K562 (cell line): ENCODE results near the gene MEA1. TPM values are rescaled to one million over a fixed set of nuclear protein-coding genes. Genes with fewer than 3 reads are reported as not detected.
A peak's percentile ranks its signal among the peaks of the same experiment; 100 is the strongest.

ENCODE experiments used
- CBX3 ChIP-seq, 2 experiments: IDR thresholded peaks; 1 replicate in 1 of 2; 2 replicates in 1 of 2; pipeline ENCODE4 v1.6.1; 2012; ENCODE audit warnings: inconsistent platforms in 2 of 2, low read length in 2 of 2, borderline replicate concordance in 1 of 2, control low read depth in 1 of 2
- CREM ChIP-seq: IDR thresholded peaks from 2 replicates; pipeline ENCODE4 v1.6.1; 2014; ENCODE audit warnings: antibody characterized with exemption, low read depth
- ELK1 ChIP-seq: sonication (generic); formaldehyde crosslinking; IDR thresholded peaks from 2 replicates; pipeline ENCODE4 v1.8.1; 2022; ENCODE audit warnings: missing genetic modification reagents
- ETV5 ChIP-seq: sonication (generic); formaldehyde crosslinking; IDR thresholded peaks from 2 replicates; pipeline ENCODE4 v1.4.0; 2020; ENCODE audit warnings: low read depth, mild to moderate bottlenecking, missing genetic modification reagents
- FOXK1 ChIP-seq: sonication (generic); formaldehyde crosslinking; IDR thresholded peaks from 2 replicates; pipeline ENCODE4 v1.8.0; 2022; ENCODE audit warnings: missing genetic modification reagents, mild to moderate bottlenecking, borderline replicate concordance
- HIVEP1 ChIP-seq: fragments of 250-450 bp; sonication (Bioruptor Pico); IDR thresholded peaks from 2 replicates; pipeline ENCODE4 v1.4.0; 2020; ENCODE audit warnings: mild to moderate bottlenecking
- HOXB6 ChIP-seq: fragments of 250-450 bp; sonication (Bioruptor Pico); IDR thresholded peaks from 2 replicates; pipeline ENCODE4 v1.5.1; 2022; ENCODE audit warnings: mild to moderate bottlenecking, borderline replicate concordance
- KDM5B ChIP-seq: fragments of 200-600 bp; sonication (generic); IDR thresholded peaks from 2 replicates; pipeline ENCODE4 v1.6.1; 2012; ENCODE audit warnings: low read depth, mild to moderate bottlenecking, moderate library complexity, low read length, control low read depth, inconsistent platforms; ENCODE audit not compliant: insufficient replicate concordance
- KLF6 ChIP-seq: fragments of 250-450 bp; sonication (Bioruptor Pico); IDR thresholded peaks from 2 replicates; pipeline ENCODE4 v1.4.0; 2020; ENCODE audit warnings: mild to moderate bottlenecking, moderate library complexity, borderline replicate concordance
- L3MBTL2 ChIP-seq: fragments of 450-650 bp; IDR thresholded peaks from 2 replicates; pipeline ENCODE4 v1.6.1; 2016; ENCODE audit warnings: mild to moderate bottlenecking, moderate library complexity
- NCOA2 ChIP-seq, 2 experiments: fragments of 450-650 bp; IDR thresholded peaks; 2 replicates each; pipeline ENCODE4 v1.6.1; 2018; ENCODE audit warnings: mild to moderate bottlenecking in 2 of 2, moderate library complexity in 1 of 2; ENCODE audit not compliant: partially characterized antibody in 2 of 2
- POLR2AphosphoS5 ChIP-seq: IDR thresholded peaks from 2 replicates; pipeline ENCODE4 v1.6.1; 2011; ENCODE audit warnings: mild to moderate bottlenecking, low read depth, low read length, moderate library complexity; ENCODE audit not compliant: control insufficient read depth, insufficient read depth
- POLR3G ChIP-seq: IDR thresholded peaks from 2 replicates; pipeline ENCODE4 v1.6.1; 2011; ENCODE audit not compliant: insufficient read length, insufficient replicate concordance; ENCODE audit errors: extremely low read depth
- SMARCA4 ChIP-seq: fragments of 450-650 bp; IDR thresholded peaks from 2 replicates; pipeline ENCODE4 v1.6.1; 2016
- TSHZ1 ChIP-seq: fragments of 250-450 bp; sonication (Bioruptor Pico); IDR thresholded peaks from 2 replicates; pipeline ENCODE4 v1.4.0; 2020; ENCODE audit warnings: mild to moderate bottlenecking, moderate library complexity
- VEZF1 ChIP-seq: fragments of 200-800 bp; sonication (Bioruptor generic); IDR thresholded peaks from 2 replicates; pipeline ENCODE4 v1.6.1; 2017; ENCODE audit warnings: missing genetic modification characterization, missing compliant biosample characterization
- ZBTB1 ChIP-seq: sonication (generic); formaldehyde crosslinking; IDR thresholded peaks from 2 replicates; pipeline ENCODE4 v1.8.1; 2023; ENCODE audit warnings: missing genetic modification reagents, low read depth, mild to moderate bottlenecking, borderline replicate concordance
- ZNF143 ChIP-seq: sonication (generic); formaldehyde crosslinking; IDR thresholded peaks from 2 replicates; pipeline ENCODE4 v1.9.0; 2022; ENCODE audit warnings: mild to moderate bottlenecking, missing genetic modification reagents
- polyA plus RNA-seq, 8 experiments: library from polyadenylated mRNA; depleted of rRNA in 4 of 8; stranded (reverse) in 5 of 8; unstranded in 3 of 8; fragments of >200 nt; fragmentation: Nextera tagmentation in 2 of 8; fragmentation: Illumina TruSeq in 1 of 8; extraction: Ambion mirVana in 2 of 8; extraction: Trizol in 1 of 8; gene quantifications; 2 replicates each; pipeline versions ENCODE4 v1.2.1 to v1.2.3, GENCODE V29; 2011 to 2014; ENCODE audit warnings: inconsistent platforms in 1 of 8, missing spikeins in 1 of 8
- total RNA-seq, 7 experiments: library from RNA; depleted of rRNA in 6 of 7; stranded (reverse); fragments of >200 nt in 6 of 7; fragmentation: Illumina TruSeq in 2 of 7; extraction: Trizol in 2 of 7; gene quantifications; 2 replicates each; pipeline versions ENCODE4 v1.2.1 to v1.2.3, GENCODE V29; 2011 to 2021; ENCODE audit warnings: low replicate concordance in 1 of 7
- TF ChIP-seq, protein P1 (sequence below): fragments of 450-650 bp; IDR thresholded peaks from 2 replicates; pipeline ENCODE4 v1.6.1; 2017; ENCODE audit warnings: mild to moderate bottlenecking, moderate library complexity

MEA1 gene
- total and polyA plus RNA-seq, 9 of the 15 experiments (the other 6 are each of a cell fraction or from before 2014, with no cell fraction given) = 86.8 to 210 (median 152) TPM

GRCh38 chr6:43060034-43060754 lies 46.4 kb upstream of the MEA1 start (continued):
- TF ChIP-seq HIVEP1 (no peak), HOXB6 (CRISPR knock-in tag) (no peak), FOXK1 (CRISPR knock-in tag) (no peak), NCOA2 (IDR thresholded peaks at IDR 0.05; ENCODE audit: partially characterized antibody in 2 of 2) (no peak), CBX3 (IDR thresholded peaks at IDR 0.05; ENCODE audit: borderline replicate concordance in 1 of 2, low read length in 2 of 2) (no peak), TSHZ1 (CRISPR knock-in tag) (no peak), KDM5B (no peak), L3MBTL2 (no peak; the same call in 1 of the 2 replicates), VEZF1 (CRISPR knock-in tag) (peak; percentile 20; the same call in 1 of the 2 replicates), CREM (no peak), POLR2AphosphoS5 (no peak), SMARCA4 (peak; percentile 54; the same call in 1 of the 2 replicates), ELK1 (no peak), POLR3G (no peak), ZNF143 (CRISPR knock-in tag) (no peak), KLF6 (CRISPR knock-in tag) (no peak), ETV5 (CRISPR knock-in tag) (no peak), ZBTB1 (CRISPR knock-in tag) (no peak)
- TF ChIP-seq, protein P1, sequence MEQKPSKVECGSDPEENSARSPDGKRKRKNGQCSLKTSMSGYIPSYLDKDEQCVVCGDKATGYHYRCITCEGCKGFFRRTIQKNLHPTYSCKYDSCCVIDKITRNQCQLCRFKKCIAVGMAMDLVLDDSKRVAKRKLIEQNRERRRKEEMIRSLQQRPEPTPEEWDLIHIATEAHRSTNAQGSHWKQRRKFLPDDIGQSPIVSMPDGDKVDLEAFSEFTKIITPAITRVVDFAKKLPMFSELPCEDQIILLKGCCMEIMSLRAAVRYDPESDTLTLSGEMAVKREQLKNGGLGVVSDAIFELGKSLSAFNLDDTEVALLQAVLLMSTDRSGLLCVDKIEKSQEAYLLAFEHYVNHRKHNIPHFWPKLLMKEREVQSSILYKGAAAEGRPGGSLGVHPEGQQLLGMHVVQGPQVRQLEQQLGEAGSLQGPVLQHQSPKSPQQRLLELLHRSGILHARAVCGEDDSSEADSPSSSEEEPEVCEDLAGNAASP = no peak
